ENCODE data around the gene LRRC28. TPM values are rescaled to one million over a fixed set of nuclear protein-coding genes. Genes with fewer than 3 reads are reported as not detected.

The LRRC28 gene
- total RNA-seq, 3 donors from 2014 or later = 24.3 to 52.2 (median 44.3) TPM

- H3K4me1 ChIP-seq = no peaks in the 10 kb centered on the region
- no peak overlapping the region for H3K27ac ChIP-seq
- no peak for TF ChIP-seq CTCF (IDR thresholded peaks at IDR 0.05)
- TF ChIP-seq POLR2AphosphoS5 (IDR thresholded peaks at IDR 0.05) = no peak
- no peak for TF ChIP-seq POLR2A (IDR thresholded peaks at IDR 0.05)
- intact Hi-C loops (cut with DNase I; ENCODE audit: low total_unique reads) = loop anchor here (5.0 kb wide), 1 partner anchor 105 kb away; the partner anchor contains the start of gene SYNM
- no peak overlapping the region for H3K4me3 ChIP-seq
- no peaks in the 10 kb centered on the region for H3K36me3 ChIP-seq
- no peaks in the 10 kb centered on the region for H3K27me3 ChIP-seq
- DNase-seq (ENCODE audit: low spot score in 2 of 2) = no peak
- no peaks in the 10 kb centered on the region for H3K9me3 ChIP-seq
These were observed 39.4 kb upstream of the LRRC28 start for GRCh38 chr15:99211926-99212325.

GRCh38 chr15:99212406-99212805, 38.9 kb upstream of the LRRC28 start:
- Histone ChIP-seq H3K4me1 (no peaks in the 10 kb centered on the region), H3K9me3 (no peaks in the 10 kb centered on the region), H3K27ac (peak overlapping the region in 1 of 2 donors; percentile 5), H3K36me3 (no peaks in the 10 kb centered on the region), H3K4me3 (no peak overlapping the region), H3K27me3 (no peaks in the 10 kb centered on the region)
- no peak for DNase-seq (ENCODE audit: low spot score in 2 of 2)
- TF ChIP-seq CTCF (IDR thresholded peaks at IDR 0.05) (no peak), POLR2A (IDR thresholded peaks at IDR 0.05) (no peak), POLR2AphosphoS5 (IDR thresholded peaks at IDR 0.05) (no peak)
- intact Hi-C loops (cut with DNase I; ENCODE audit: low total_unique reads) = loop anchor here (5.0 kb wide), 1 partner anchor 105 kb away; the partner anchor contains the start of gene SYNM

- DNase-seq (ENCODE audit: low spot score in 2 of 2) = peak; percentile 82 to 83
These were observed 38.0 kb upstream of the LRRC28 start for GRCh38 chr15:99213187-99213811.

GRCh38 chr15:99224372-99225214, 26.7 kb upstream of the LRRC28 start:
- intact Hi-C loops (cut with DNase I; ENCODE audit: low total_unique reads) = no loop called here
- Histone ChIP-seq H3K4me3 (no peak overlapping the region), H3K4me1 (no peaks in the 10 kb centered on the region), H3K36me3 (no peaks in the 10 kb centered on the region), H3K27me3 (no peaks in the 10 kb centered on the region), H3K27ac (no peak overlapping the region), H3K9me3 (no peaks in the 10 kb centered on the region)
- TF ChIP-seq POLR2AphosphoS5 (IDR thresholded peaks at IDR 0.05) (no peak), POLR2A (IDR thresholded peaks at IDR 0.05) (no peak), CTCF (IDR thresholded peaks at IDR 0.05) (no peak)
- DNase-seq (ENCODE audit: low spot score in 2 of 2) = no peak

More at GRCh38 chr15:99213187-99213811, 38.0 kb upstream of the LRRC28 start:
- Histone ChIP-seq H3K27me3 (no peaks in the 10 kb centered on the region), H3K9me3 (no peaks in the 10 kb centered on the region), H3K27ac (no peak overlapping the region), H3K4me3 (no peak overlapping the region), H3K4me1 (no peaks in the 10 kb centered on the region), H3K36me3 (no peaks in the 10 kb centered on the region)
- intact Hi-C loops (cut with DNase I; ENCODE audit: low total_unique reads) = loop anchor here (5.0 kb wide), 1 partner anchor 106 kb away; the partner anchor contains the start of gene SYNM
- no peak for TF ChIP-seq POLR2A (IDR thresholded peaks at IDR 0.05)
- TF ChIP-seq POLR2AphosphoS5 (IDR thresholded peaks at IDR 0.05) = peak in 1 of 3 donors; percentile 15
- peak; percentile 50 to 87 (median 86) for TF ChIP-seq CTCF (IDR thresholded peaks at IDR 0.05)

GRCh38 chr15:99226802-99227201, 24.5 kb upstream of the LRRC28 start:
- Histone ChIP-seq H3K36me3 (no peaks in the 10 kb centered on the region), H3K27ac (no peak overlapping the region)
- intact Hi-C loops (cut with DNase I; ENCODE audit: low total_unique reads) = no loop called here

More at GRCh38 chr15:99226802-99227201, 24.5 kb upstream of the LRRC28 start:
- Histone ChIP-seq H3K4me3 (no peak overlapping the region), H3K9me3 (no peaks in the 10 kb centered on the region), H3K4me1 (no peaks in the 10 kb centered on the region), H3K27me3 (no peaks in the 10 kb centered on the region)
- no peak for DNase-seq (ENCODE audit: low spot score in 2 of 2)
- no peak for TF ChIP-seq POLR2AphosphoS5 (IDR thresholded peaks at IDR 0.05)
- no peak for TF ChIP-seq POLR2A (IDR thresholded peaks at IDR 0.05)
- TF ChIP-seq CTCF (IDR thresholded peaks at IDR 0.05) = no peak

Data from breast epithelium (tissue), 4 donors.